ENCODE data around the gene REXO5. TPM values are rescaled to one million over a fixed set of nuclear protein-coding genes. Genes with fewer than 3 reads are reported as not detected.
"Not testable (repeated sequence)": the region's sequence is repeated elsewhere in the genome, so short reads cannot be mapped to it uniquely, and the experiment has no call there.

REXO5 gene
- total RNA-seq, 2 donors from 2014 or later, result 2.3 to 3.5 TPM

- DNase-seq (no peak), ATAC-seq (no peak)
- intact Hi-C loops (cut with DNase I), result loop anchor here in 1 of 2 donors (5.0 kb wide), 1 partner anchor 284 kb away; no protein-coding TSS in a partner anchor
These were observed 8.0 kb upstream of the REXO5 start for GRCh38 chr16:20798364-20798763.

- ATAC-seq, result no peak
- intact Hi-C loops (cut with DNase I), result loop anchor here in 1 of 2 donors (5.0 kb wide), 1 partner anchor 283 kb away; no protein-coding TSS in a partner anchor
- DNase-seq, result no peak
These were observed 6.7 kb upstream of the REXO5 start for GRCh38 chr16:20799599-20799998.

- intact Hi-C loops (cut with DNase I), result no loop called here
- DNase-seq, result no peak
- no peak for ATAC-seq
These were observed 5.0 kb upstream of the REXO5 start for GRCh38 chr16:20801278-20801677.

GRCh38 chr16:20803192-20803560 is 3.2 kb upstream of the REXO5 start:
- DNase-seq (no peak), ATAC-seq (no peak)
- intact Hi-C loops (cut with DNase I), result no loop called here

GRCh38 chr16:20803561-20804214 is 2.6 kb upstream of the REXO5 start:
- DNase-seq, result no peak
- intact Hi-C loops (cut with DNase I), result no loop called here

GRCh38 chr16:20805684-20806167 is 601 bp upstream of the REXO5 start:
- DNase-seq; intact Hi-C loops (cut with DNase I): not testable (repeated sequence)
- peak in 1 of 2 donors; percentile 4 for ATAC-seq

More at GRCh38 chr16:20803561-20804214, 2.6 kb upstream of the REXO5 start:
- no peak for ATAC-seq

GRCh38 chr16:20807862-20808261 is 1.5 kb downstream of the REXO5 start:
- intact Hi-C loops (cut with DNase I), result no loop called here
- no peak for DNase-seq
- ATAC-seq, result no peak

- DNase-seq, result no peak
- intact Hi-C loops (cut with DNase I), result no loop called here
- no peak for ATAC-seq
These were observed 5.6 kb downstream of the REXO5 start for GRCh38 chr16:20811889-20812439.

GRCh38 chr16:20812510-20812909 is 6.2 kb downstream of the REXO5 start:
- DNase-seq, result no peak
- ATAC-seq, result no peak
- intact Hi-C loops (cut with DNase I), result no loop called here

GRCh38 chr16:20814784-20815183 is 8.5 kb downstream of the REXO5 start:
- ATAC-seq (no peak), DNase-seq (no peak)
- intact Hi-C loops (cut with DNase I), result no loop called here

- intact Hi-C loops (cut with DNase I), result no loop called here
- no peak for DNase-seq
These were observed 12.7 kb downstream of the REXO5 start for GRCh38 chr16:20818929-20819585.

GRCh38 chr16:20821682-20822081 is 15.4 kb downstream of the REXO5 start:
- DNase-seq (no peak), ATAC-seq (no peak)
- intact Hi-C loops (cut with DNase I), result no loop called here

More at GRCh38 chr16:20818929-20819585, 12.7 kb downstream of the REXO5 start:
- ATAC-seq, result no peak

- no peak for DNase-seq
- intact Hi-C loops (cut with DNase I), result no loop called here
- no peak for ATAC-seq
These were observed 16.4 kb downstream of the REXO5 start for GRCh38 chr16:20822521-20823325.

- DNase-seq, result no peak
- no peak for ATAC-seq
- intact Hi-C loops (cut with DNase I), result no loop called here
These were observed 19.8 kb downstream of the REXO5 start for GRCh38 chr16:20826039-20826566.

GRCh38 chr16:20829536-20829935 is 23.2 kb downstream of the REXO5 start:
- intact Hi-C loops (cut with DNase I), result no loop called here
- ATAC-seq (no peak), DNase-seq (no peak)

GRCh38 chr16:20830372-20830771 is 24.0 kb downstream of the REXO5 start:
- no peak for DNase-seq
- intact Hi-C loops (cut with DNase I), result no loop called here
- ATAC-seq, result no peak

GRCh38 chr16:20833086-20833485 is 26.8 kb downstream of the REXO5 start:
- no peak for ATAC-seq
- intact Hi-C loops (cut with DNase I), result no loop called here
- DNase-seq, result no peak

- intact Hi-C loops (cut with DNase I), result no loop called here
- DNase-seq, result no peak
- ATAC-seq, result no peak
These were observed 31.9 kb downstream of the REXO5 start for GRCh38 chr16:20838240-20838639.

GRCh38 chr16:20839504-20839903 is 33.2 kb downstream of the REXO5 start:
- DNase-seq (no peak), ATAC-seq (no peak)
- intact Hi-C loops (cut with DNase I), result no loop called here
